Left ventricle myocardium inferior (tissue), 1 donor: Measurements from ENCODE around the gene USP44. TPM values are rescaled to one million over a fixed set of nuclear protein-coding genes. Genes with fewer than 3 reads are reported as not detected.

Experiments
- DNase-seq: peaks from one replicate; pipeline ENCODE4 v3.0.0-alpha.2; 2020
- H3K27ac ChIP-seq: fragments of 200-600 bp; replicated peaks from 2 replicates; pipeline ENCODE4 v1.8.0; 2021
- H3K27me3 ChIP-seq: fragments of 200-600 bp; 2 replicates; pipeline ENCODE4 v1.8.0; 2021; ENCODE audit warnings: low read depth
- H3K36me3 ChIP-seq: fragments of 200-600 bp; 2 replicates; pipeline ENCODE4 v1.8.0; 2021
- H3K4me1 ChIP-seq: fragments of 200-600 bp; 2 replicates; pipeline ENCODE4 v1.8.0; 2021
- H3K4me3 ChIP-seq: fragments of 200-600 bp; 2 replicates; pipeline ENCODE4 v1.8.0; 2021; ENCODE audit warnings: mild to moderate bottlenecking, moderate library complexity
- H3K9me3 ChIP-seq: fragments of 200-600 bp; replicated peaks from 2 replicates; pipeline ENCODE4 v1.8.0; 2021
- CTCF ChIP-seq: fragments of 200-600 bp; IDR thresholded peaks from 2 replicates; pipeline ENCODE4 v1.8.0; 2021; ENCODE audit warnings: antibody characterized with exemption, mild to moderate bottlenecking, borderline replicate concordance
- intact Hi-C: fragments of 100-400 bp; cut with micrococcal nuclease; formaldehyde crosslinking; loops from one replicate; pipeline ENCODE4 v1.11.0; 2022
- total RNA-seq: library from RNA; stranded (reverse); fragmentation: NEBNext Ultra II Directional; extraction: Animal tissue kit (Norgen Biotek cat#: 25700); gene quantifications from one replicate; pipeline ENCODE4 v1.2.1, GENCODE V29; 2021
- donor health status: DM: no; HTN: yes; CAD: no; lungs with severe emphysema.

The USP44 gene
- total RNA-seq, 1 donor from 2014 or later, result 0.80 TPM

DNA sequence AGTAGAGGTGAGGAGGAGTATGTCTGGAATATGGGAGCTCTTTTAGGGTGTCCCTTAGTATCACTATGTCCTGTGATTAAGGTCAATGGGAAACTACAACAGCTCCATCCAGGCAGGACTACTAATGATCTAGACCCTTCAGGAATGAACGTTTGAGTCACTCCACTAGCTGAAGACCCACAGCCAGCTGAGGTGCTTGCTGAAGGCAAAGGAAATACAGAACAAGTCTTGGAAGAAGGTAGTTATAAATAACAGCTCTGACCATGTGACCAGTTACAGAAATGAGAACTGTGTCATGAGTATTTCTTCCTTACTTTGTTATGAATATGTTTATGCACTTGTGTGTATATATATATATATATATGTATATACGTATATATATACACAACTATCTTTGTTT, 40.5 kb upstream of the USP44 start:
- Histone ChIP-seq H3K9me3 (no peaks in the 10 kb centered on the region), H3K36me3 (no peaks in the 10 kb centered on the region), H3K27ac (no peak overlapping the region), H3K27me3 (no peaks in the 10 kb centered on the region), H3K4me3 (no peak overlapping the region), H3K4me1 (peaks cover 25% of the 10 kb centered on the region)
- no peak for DNase-seq
- intact Hi-C loops, result no loop called here
- TF ChIP-seq CTCF, result no peak

- no peak for TF ChIP-seq CTCF
These were observed 39.5 kb upstream of the USP44 start for GRCh38 chr12:95590775-95591174.

GRCh38 chr12:95583933-95584332, 32.7 kb upstream of the USP44 start:
- no peak for DNase-seq
- Histone ChIP-seq H3K9me3 (no peaks in the 10 kb centered on the region), H3K4me1 (peaks cover 6% of the 10 kb centered on the region), H3K27me3 (no peaks in the 10 kb centered on the region), H3K4me3 (no peak overlapping the region), H3K27ac (no peak overlapping the region), H3K36me3 (no peaks in the 10 kb centered on the region)
- intact Hi-C loops, result loop anchor here (2.0 to 5.0 kb wide), 2 partner anchors 231 to 413 kb away; partner anchors contain the start of gene HAL
- no peak for TF ChIP-seq CTCF

More at GRCh38 chr12:95590775-95591174, 39.5 kb upstream of the USP44 start:
- no peak for DNase-seq
- H3K27me3 ChIP-seq, result no peaks in the 10 kb centered on the region
- no peaks in the 10 kb centered on the region for H3K36me3 ChIP-seq
- H3K9me3 ChIP-seq, result no peaks in the 10 kb centered on the region
- intact Hi-C loops, result no loop called here
- peaks cover 25% of the 10 kb centered on the region for H3K4me1 ChIP-seq
- no peak overlapping the region for H3K27ac ChIP-seq
- H3K4me3 ChIP-seq, result no peak overlapping the region

GRCh38 chr12:95582230-95583058, 31.2 kb upstream of the USP44 start:
- intact Hi-C loops, result loop anchor here (2.0 to 5.0 kb wide), 2 partner anchors 232 to 415 kb away; partner anchors contain the start of gene HAL
- no peak overlapping the region for H3K27ac ChIP-seq
- no peaks in the 10 kb centered on the region for H3K36me3 ChIP-seq
- no peak overlapping the region for H3K4me3 ChIP-seq
- DNase-seq, result no peak
- H3K4me1 ChIP-seq, result peaks cover 6% of the 10 kb centered on the region
- no peaks in the 10 kb centered on the region for H3K9me3 ChIP-seq
- H3K27me3 ChIP-seq, result no peaks in the 10 kb centered on the region
- peak; percentile 76 for TF ChIP-seq CTCF

DNA sequence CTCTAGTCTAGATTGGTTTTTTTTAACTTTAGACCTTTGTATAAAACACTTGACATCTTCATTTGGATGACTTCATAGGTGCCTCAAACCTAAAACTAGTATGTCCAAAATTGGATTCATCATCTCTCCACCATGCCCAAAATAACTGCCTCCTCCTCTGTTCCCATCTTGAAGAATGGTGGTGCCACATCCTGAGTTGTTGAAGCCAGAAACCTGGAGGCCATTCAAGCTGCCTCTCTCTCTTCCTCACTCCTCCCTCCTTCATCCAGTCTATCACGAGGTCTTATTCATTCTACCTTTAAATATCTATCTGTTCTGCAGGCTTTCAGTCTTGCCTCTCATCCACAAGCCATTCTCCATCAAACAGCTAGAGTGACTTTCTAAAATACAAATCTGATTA, 26.5 kb upstream of the USP44 start:
- TF ChIP-seq CTCF, result no peak
- intact Hi-C loops, result no loop called here

More for the DNA sequence above, 26.5 kb upstream of the USP44 start:
- H3K27ac ChIP-seq, result no peak overlapping the region
- no peak for DNase-seq
- no peaks in the 10 kb centered on the region for H3K27me3 ChIP-seq
- H3K9me3 ChIP-seq, result no peaks in the 10 kb centered on the region
- H3K4me1 ChIP-seq, result peaks cover 3% of the 10 kb centered on the region
- no peak overlapping the region for H3K4me3 ChIP-seq
- no peaks in the 10 kb centered on the region for H3K36me3 ChIP-seq
